Loucy (cell line): ENCODE data around the gene GABBR2.

Experiments
- H2AFZ ChIP-seq: fragments of 200-600 bp; sonication (generic); 2 replicates; pipeline ENCODE4 v1.6.0; 2016; ENCODE audit warnings: antibody characterized with exemption, mild to moderate bottlenecking, low read length, moderate library complexity
- H3F3A ChIP-seq: fragments of 200-600 bp; 2 replicates; pipeline ENCODE4 v1.6.0; 2016; ENCODE audit warnings: antibody characterized with exemption, low read depth, mild to moderate bottlenecking
- H3K27me3 ChIP-seq: fragments of 200-600 bp; sonication (generic); 2 replicates; pipeline ENCODE4 v1.6.1; 2014; ENCODE audit warnings: low read length, mild to moderate bottlenecking; ENCODE audit not compliant: insufficient read depth, poor library complexity, severe bottlenecking
- H3K36me3 ChIP-seq: fragments of 200-600 bp; sonication (generic); 2 replicates; pipeline ENCODE4 v1.6.1; 2016; ENCODE audit warnings: low read length; ENCODE audit not compliant: insufficient read depth
- H3K4me1 ChIP-seq: fragments of 200-600 bp; sonication (generic); 2 replicates; pipeline ENCODE4 v1.5.1; 2014; ENCODE audit warnings: low read length, mild to moderate bottlenecking; ENCODE audit not compliant: insufficient read depth, poor library complexity, severe bottlenecking
- H3K4me2 ChIP-seq: fragments of 200-600 bp; sonication (generic); 2 replicates; pipeline ENCODE4 v1.6.0; 2014; ENCODE audit warnings: antibody characterized with exemption, low read length, low read depth, mild to moderate bottlenecking; ENCODE audit not compliant: poor library complexity, severe bottlenecking
- H3K4me3 ChIP-seq: fragments of 200-600 bp; sonication (generic); 2 replicates; pipeline ENCODE4 v1.5.1; 2014; ENCODE audit warnings: low read length, mild to moderate bottlenecking, mixed read lengths; ENCODE audit not compliant: poor library complexity, severe bottlenecking
- H3K79me2 ChIP-seq: fragments of 200-600 bp; sonication (generic); 2 replicates; pipeline ENCODE4 v1.6.1; 2014; ENCODE audit warnings: low read length; ENCODE audit not compliant: insufficient read depth
- H3K9ac ChIP-seq: fragments of 200-600 bp; sonication (generic); 2 replicates; pipeline ENCODE4 v1.6.0; 2014; ENCODE audit warnings: mild to moderate bottlenecking, low read depth, low read length, moderate library complexity; ENCODE audit not compliant: poor library complexity, severe bottlenecking
- H3K9me2 ChIP-seq: fragments of 200-600 bp; sonication (generic); replicated peaks from 2 replicates; pipeline ENCODE4 v1.6.1; 2016; ENCODE audit warnings: low read depth, low read length, mixed read lengths
- H3K9me3 ChIP-seq: fragments of 200-600 bp; sonication (generic); 2 replicates; pipeline ENCODE4 v1.6.1; 2014; ENCODE audit warnings: mild to moderate bottlenecking, antibody characterized with exemption, low read length, low read depth; ENCODE audit not compliant: insufficient read depth
- H4K20me1 ChIP-seq: fragments of 200-600 bp; sonication (generic); 2 replicates; pipeline ENCODE4 v1.6.0; 2014; ENCODE audit warnings: antibody characterized with exemption, low read length, mild to moderate bottlenecking; ENCODE audit not compliant: insufficient read depth, poor library complexity, severe bottlenecking
- EZH2phosphoT487 ChIP-seq: fragments of 200-600 bp; IDR thresholded peaks from 2 replicates; pipeline ENCODE4 v1.6.1; 2018; ENCODE audit warnings: antibody characterized with exemption, mild to moderate bottlenecking, moderate library complexity, borderline replicate concordance
- TF ChIP-seq, protein P1 (sequence below): fragments of 200-600 bp; sonication (generic); conservative IDR thresholded peaks from 2 replicates; pipeline ENCODE4 v1.5.1; 2014; ENCODE audit warnings: mild to moderate bottlenecking, antibody characterized with exemption, low read length

The GABBR2 gene

DNA sequence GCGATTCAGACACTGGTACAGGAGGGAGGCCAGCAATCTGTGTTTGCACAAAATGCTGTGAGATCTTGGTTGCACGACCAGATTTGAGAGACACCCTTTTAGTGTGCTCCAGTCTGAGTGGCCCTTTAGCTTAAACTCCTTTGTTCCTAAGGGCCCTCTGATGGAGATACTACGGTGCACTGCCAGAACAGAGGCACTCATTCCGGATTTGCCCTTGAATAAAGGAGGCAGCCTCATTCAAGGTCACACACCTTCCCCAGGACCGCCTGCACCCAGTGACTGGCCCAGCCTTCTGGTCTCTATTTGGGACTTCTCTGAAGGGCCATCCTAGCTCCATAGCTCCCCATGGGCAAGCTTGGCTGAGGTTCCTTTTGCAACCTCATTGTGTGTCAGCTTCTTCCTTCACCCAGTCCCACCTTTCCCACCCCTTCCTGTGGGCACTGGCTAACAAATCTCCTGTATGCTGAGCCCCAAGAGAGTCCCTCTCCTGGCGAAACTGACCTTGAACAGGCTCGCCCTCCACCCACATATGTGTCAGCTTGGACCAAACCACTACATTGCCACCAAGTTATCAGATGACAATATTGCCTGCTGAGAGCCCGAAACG, 191.7 kb downstream of the GABBR2 start:
- Histone ChIP-seq H3K9me2 (no peaks in the 10 kb centered on the region), H3K4me3 (no peak overlapping the region), H3K27me3 (no peaks in the 10 kb centered on the region), H4K20me1 (no peaks in the 10 kb centered on the region), H3K9me3 (no peaks in the 10 kb centered on the region), H3F3A (no peaks in the 10 kb centered on the region), H3K36me3 (no peaks in the 10 kb centered on the region), H3K9ac (no peak overlapping the region), H3K4me1 (no peaks in the 10 kb centered on the region), H3K79me2 (no peaks in the 10 kb centered on the region), H3K4me2 (no peak overlapping the region), H2AFZ (no peak overlapping the region)
- no peak for TF ChIP-seq EZH2phosphoT487
- TF ChIP-seq, protein P1, sequence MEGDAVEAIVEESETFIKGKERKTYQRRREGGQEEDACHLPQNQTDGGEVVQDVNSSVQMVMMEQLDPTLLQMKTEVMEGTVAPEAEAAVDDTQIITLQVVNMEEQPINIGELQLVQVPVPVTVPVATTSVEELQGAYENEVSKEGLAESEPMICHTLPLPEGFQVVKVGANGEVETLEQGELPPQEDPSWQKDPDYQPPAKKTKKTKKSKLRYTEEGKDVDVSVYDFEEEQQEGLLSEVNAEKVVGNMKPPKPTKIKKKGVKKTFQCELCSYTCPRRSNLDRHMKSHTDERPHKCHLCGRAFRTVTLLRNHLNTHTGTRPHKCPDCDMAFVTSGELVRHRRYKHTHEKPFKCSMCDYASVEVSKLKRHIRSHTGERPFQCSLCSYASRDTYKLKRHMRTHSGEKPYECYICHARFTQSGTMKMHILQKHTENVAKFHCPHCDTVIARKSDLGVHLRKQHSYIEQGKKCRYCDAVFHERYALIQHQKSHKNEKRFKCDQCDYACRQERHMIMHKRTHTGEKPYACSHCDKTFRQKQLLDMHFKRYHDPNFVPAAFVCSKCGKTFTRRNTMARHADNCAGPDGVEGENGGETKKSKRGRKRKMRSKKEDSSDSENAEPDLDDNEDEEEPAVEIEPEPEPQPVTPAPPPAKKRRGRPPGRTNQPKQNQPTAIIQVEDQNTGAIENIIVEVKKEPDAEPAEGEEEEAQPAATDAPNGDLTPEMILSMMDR = no peak

DNA sequence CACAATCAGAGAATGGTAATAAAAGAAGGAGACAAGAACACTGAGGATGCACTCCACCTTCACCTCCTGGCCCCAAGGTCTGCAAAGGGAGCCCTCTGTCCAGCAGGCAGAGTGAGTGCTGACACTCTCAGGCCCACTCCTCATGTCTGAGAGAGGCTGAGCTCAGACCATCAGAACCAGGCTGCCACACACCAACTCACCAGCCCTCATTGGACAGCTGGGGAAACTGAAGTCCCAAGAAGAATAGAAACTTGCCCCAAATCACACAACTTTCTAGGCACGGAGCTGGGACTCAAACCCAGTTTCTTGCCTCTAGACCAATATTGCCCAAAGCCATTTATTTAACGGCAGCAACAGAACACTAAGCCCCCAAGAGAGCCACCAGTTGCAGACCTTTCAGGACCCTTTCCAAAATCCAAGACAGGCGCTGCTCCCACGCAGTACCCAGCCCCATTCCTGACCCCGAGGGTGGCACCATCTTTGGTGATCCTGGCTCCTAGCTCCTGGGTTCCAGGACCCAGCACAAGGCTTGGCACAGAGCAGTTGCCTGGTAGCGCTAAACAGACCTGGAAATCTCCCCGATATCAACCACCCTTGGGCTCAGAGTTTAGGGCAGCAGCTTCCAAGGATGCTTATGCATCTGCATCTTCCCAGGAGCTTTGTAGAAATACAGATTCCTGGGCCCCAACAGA, 192.4 kb downstream of the GABBR2 start:
- no peaks in the 10 kb centered on the region for H3K79me2 ChIP-seq
- no peaks in the 10 kb centered on the region for H4K20me1 ChIP-seq
- H3K9me2 ChIP-seq = no peaks in the 10 kb centered on the region
- H3K36me3 ChIP-seq = no peaks in the 10 kb centered on the region
- H3K9ac ChIP-seq = no peak overlapping the region
- TF ChIP-seq EZH2phosphoT487 = no peak
- H3K4me1 ChIP-seq = no peaks in the 10 kb centered on the region
- no peaks in the 10 kb centered on the region for H3F3A ChIP-seq
- H2AFZ ChIP-seq = no peak overlapping the region
- H3K9me3 ChIP-seq = no peaks in the 10 kb centered on the region
- H3K4me2 ChIP-seq = no peak overlapping the region
- H3K4me3 ChIP-seq = no peak overlapping the region
- no peaks in the 10 kb centered on the region for H3K27me3 ChIP-seq

DNA sequence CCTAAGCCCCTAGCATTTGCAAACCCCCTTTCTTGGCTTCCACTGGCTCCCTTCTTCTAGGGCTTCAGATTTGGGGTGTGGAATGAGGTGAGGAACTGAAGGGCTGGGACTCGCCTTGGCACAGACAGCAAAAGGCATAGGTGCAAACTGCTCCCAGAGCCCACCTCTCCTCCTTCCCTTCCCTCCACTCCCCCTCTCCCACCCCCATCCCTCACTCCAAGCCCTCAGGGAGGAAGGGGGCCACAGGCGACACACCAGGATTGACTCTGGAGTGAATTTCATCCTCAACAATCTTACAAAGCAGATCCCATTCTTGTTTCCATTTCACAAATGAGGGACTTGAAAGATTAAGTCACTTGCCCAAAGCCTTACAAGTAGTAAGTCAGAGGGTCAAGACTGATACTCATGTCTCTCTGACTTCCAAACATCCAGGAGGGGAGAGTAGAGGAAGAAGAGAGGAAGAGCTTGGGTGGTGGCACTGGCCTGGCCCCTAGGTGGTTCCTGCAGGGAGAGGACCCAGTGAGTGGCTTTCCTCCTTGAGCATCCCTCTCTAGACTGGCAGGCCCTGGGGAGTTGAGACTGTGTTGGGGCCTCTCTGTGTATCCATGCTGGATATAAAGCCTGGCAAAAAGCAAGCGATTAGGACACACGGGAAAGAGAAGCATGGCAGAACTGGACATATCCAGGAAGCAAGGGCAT, 193.1 kb downstream of the GABBR2 start:
- no peaks in the 10 kb centered on the region for H3K9me2 ChIP-seq
- H3K36me3 ChIP-seq = no peaks in the 10 kb centered on the region
- H3K4me2 ChIP-seq = no peak overlapping the region
- no peaks in the 10 kb centered on the region for H3K9me3 ChIP-seq
- no peak overlapping the region for H3K4me3 ChIP-seq
- no peak overlapping the region for H3K9ac ChIP-seq
- H3K79me2 ChIP-seq = no peaks in the 10 kb centered on the region
- H3K27me3 ChIP-seq = no peaks in the 10 kb centered on the region
- no peaks in the 10 kb centered on the region for H4K20me1 ChIP-seq
- TF ChIP-seq EZH2phosphoT487 = no peak
- TF ChIP-seq, protein P1 = no peak
- no peaks in the 10 kb centered on the region for H3K4me1 ChIP-seq
- no peak overlapping the region for H2AFZ ChIP-seq
- no peaks in the 10 kb centered on the region for H3F3A ChIP-seq
